Amniotic epithelial cell (primary cell): ENCODE results near the gene VWA7.

ENCODE experiments used
- DNase-seq: peaks from one replicate; pipeline ENCODE4 v3.0.0-alpha.2; 2010; ENCODE audit warnings: low read depth

The VWA7 gene

DNA sequence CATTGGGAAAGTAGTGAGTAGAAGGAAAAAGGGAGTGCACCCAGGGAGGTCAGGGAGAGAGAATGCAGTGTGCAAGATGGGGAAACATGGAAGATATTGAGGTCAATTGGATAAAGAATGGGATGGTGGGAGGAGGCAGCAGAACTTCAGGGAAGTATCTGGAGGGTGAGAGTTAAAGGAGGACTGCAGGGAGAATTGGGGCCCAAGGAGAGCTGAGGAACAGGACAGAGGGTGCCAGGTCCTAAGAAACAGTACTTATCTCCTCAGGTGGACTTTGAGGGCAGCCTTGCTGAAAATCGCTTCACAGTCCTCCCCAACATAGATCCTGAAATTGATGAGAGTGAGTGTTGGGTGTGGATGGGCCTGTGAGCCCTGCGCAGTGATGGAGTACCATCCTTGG is 18.8 kb downstream of the VWA7 start:
- no peak for DNase-seq

DNA sequence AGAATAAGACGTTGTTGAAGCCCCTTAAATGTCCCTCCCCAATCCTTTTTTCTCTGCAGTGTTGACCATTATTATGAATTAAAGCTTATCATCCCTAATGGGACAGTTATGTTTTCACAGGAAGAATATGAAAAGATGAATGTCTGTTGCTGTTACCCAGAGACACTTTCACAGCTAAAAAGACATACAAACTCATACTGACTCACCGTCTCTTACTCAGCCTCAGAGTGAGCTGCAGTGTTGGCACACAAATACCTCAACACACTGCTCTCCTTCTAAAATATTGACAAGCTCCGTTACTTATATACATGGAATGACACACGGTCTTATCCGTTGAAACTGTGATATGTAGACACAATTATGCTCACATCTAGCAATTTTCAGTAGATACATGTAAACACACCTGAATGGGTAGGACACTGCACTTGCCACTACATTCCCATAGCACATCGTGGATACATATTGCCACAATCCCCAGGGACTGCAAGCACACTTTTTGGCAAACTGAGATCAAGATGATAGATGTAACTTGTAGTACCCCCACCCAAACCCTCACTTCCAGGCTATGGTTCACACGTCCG is 24.3 kb downstream of the VWA7 start:
- DNase-seq = peak; percentile 90

- DNase-seq = peak; percentile 80
Measured at GRCh38 chr6:31750411-31751022, 26.6 kb downstream of the VWA7 start.

- no peak for DNase-seq
Measured at GRCh38 chr6:31749301-31750036, 27.7 kb downstream of the VWA7 start.

GRCh38 chr6:31744422-31744821 is 32.7 kb downstream of the VWA7 start:
- no peak for DNase-seq

GRCh38 chr6:31742894-31743293 is 34.2 kb downstream of the VWA7 start:
- DNase-seq = no peak

DNA sequence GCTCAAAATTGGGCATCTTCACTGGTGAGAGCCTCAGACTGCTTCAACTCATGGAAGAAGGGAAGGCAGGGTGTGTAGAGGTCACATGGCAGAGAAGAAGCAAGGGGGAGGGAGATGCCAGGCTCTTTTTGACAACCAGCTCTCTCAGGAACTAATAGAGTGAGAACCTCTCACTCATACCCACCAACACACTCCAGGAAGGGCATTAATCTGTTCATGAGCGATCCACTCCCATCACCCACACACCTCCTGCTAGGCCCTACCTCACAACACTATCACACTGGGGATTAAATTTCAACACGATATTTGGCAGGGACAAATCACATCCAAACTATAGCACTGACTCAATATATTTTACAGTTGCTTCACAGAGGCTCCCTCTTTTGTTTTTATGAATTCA is 35.3 kb downstream of the VWA7 start:
- DNase-seq = no peak

DNA sequence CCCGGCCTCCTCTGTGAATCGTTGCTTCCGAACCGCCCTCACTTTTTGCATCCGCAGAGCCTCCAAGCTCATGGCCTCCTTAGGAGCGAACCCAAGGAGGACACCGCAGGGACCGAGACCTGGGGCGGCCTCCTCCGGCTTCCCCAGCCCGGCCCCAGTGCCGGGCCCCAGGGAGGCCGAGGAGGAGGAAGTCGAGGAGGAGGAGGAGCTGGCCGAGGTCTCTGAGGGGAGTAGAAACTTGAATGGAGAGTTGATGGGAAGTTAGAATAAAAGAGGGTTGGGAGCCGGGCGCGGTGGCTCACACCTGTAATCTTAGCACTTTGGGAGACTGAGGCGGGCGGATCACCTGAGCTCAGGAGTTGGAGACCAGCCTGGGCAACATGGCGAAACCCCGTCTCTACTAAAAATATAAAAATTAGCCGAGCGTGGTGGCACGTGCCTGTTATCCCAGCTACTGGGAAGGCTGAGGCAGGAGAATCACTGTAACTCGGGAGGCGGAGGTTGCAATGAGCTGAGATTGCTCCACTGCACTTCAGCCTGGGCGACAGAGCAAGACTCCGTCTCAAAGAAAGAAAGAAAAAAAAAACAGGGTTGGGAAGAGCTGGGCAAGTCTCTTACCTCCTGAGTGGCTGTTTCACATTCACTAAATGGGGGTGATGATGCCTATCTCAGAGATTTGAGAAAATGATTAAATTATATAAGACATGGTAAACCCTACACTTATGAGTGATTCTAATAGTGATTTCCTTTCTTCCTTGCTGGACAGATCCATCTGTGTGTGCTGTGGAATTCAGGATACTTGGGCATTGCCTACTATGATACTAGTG is 36.5 kb downstream of the VWA7 start:
- no peak for DNase-seq

DNA sequence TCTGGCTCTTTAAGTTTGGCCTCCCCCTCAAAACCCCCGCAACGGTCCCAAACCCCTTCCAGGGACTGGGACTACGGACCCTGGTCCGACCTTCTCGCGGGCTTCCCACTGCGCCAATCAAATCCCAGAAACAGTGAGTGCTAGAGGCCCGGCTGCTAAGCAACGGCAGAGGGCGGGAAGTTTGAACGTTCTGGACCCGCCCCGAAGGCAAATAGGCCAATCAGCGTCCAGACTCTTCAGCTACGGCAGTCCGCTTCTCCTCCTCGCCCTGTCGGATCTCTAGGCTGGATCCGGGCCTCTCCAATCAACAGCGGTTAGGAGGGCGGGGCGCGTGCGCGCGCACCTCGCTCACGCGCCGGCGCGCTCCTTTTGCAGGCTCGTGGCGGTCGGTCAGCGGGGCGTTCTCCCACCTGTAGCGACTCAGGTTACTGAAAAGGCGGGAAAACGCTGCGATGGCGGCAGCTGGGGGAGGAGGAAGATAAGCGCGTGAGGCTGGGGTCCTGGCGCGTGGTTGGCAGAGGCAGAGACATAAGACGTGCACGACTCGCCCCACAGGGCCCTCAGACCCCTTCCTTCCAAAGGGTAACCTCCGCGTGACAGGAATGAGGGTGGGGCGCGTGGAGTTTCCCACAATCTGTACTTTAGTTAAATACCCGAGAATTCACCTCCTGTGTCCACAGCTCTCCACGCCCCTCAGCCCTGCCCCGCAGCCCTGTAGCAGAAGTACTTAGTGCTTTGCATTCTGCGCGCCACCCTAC is 37.3 kb downstream of the VWA7 start, which contains the start of gene MSH5:
MSH5 (plus strand) TSS at position 367 of the 758 bp plus-strand sequence. CDS start 462 bp downstream, outside the sequence.
- peak; percentile 98 for DNase-seq

GRCh38 chr6:31737991-31738979 is 38.8 kb downstream of the VWA7 start:
- peak; percentile 90 for DNase-seq

DNA sequence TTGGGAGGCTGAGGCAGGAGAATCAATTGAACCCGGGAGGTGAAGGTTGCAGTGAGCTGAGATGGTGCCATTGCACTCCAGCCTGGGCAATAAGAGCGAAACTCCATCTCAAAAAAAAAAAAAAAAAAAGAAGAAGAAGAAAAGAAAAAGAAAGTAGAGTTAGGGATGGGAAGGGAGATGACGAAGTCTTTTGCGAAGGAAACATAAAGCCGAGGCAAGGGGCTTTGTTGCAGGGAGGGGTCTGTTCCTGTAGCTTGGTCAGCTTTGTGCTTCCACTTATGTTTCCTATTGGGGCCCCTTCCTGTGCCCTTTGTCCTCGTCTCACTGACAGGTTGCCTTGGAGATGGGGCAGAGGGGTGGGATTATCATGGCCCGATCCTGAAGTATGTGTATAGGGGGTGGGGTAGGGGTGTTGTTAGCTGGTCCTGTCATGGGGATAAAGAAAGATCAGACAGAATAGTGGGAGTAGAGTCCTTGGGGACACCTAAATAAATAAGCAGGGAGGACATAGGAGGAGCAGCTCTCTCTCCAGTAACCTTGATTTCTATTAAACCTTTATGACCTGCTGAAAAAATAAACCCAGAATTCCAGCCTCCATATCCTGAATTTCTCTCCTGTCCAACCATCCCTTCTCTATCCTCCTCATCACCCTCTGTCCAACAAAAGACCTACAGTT is 39.7 kb downstream of the VWA7 start:
- DNase-seq = peak; percentile 33

DNA sequence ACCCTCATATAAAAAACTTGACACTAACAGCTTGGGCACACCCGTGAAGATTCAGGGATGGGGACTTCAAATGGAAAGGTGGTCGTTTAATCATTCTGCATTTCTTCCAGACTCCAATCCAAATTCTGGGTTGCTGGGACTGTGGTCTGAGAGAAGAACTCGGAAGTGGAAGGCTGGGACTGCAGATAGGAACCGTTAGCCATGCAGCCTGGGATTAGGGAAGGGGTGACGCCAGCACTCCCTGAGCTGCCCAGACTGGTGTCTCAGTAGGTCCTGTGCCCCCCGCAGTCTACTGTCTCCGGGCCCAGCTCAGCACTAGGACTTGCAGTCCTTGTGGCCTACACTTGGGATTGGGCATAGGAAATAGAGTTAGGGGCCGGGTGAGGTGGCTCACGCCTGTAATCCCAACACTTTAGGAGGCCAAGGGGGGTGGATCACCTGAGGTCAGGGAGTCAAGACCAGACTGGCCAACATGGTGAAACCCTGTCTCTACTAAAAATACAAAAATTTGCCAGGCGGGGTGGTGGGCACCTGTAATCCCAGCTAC is 40.3 kb downstream of the VWA7 start:
- DNase-seq = no peak

GRCh38 chr6:31736021-31736767 is 40.9 kb downstream of the VWA7 start, which contains the start of gene CLIC1:
TSS of gene CLIC1 (minus strand) at chr6:31736530. CDS start at chr6:31736300, 230 bp downstream.
- peak; percentile 75 for DNase-seq

DNA sequence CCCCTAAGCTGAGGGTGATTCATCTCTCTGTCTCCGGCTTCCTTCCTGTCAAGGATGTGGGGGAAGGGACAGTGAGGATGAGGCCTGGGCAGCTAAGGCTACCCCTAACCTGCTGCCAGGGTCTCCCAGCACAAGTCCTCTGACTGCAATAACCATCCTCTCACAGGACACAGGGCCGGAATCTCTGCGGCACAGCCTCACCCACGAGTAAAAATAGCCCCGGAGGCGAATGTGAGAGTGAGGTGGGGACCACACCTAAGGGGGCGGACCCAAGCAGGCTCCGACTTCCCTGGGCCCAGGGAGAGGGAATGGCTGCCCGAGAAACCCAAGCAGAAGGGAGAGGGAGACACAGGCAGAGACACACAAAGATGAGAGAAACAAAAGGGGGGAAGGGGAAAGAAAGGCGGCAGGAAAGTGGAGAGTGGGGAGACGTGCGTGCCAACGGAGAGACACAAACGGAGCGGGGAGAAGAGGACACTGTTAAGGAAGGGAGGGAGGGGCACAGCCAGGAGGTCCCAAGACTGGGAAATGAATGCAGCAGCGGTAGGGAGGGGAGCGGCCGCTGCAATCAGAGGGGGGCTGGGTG is 42.2 kb downstream of the VWA7 start:
- peak; percentile 69 for DNase-seq

GRCh38 chr6:31734247-31734820 is 42.8 kb downstream of the VWA7 start:
- no peak for DNase-seq

GRCh38 chr6:31733734-31734133 is 43.4 kb downstream of the VWA7 start:
- no peak for DNase-seq

GRCh38 chr6:31732029-31732428 is 45.1 kb downstream of the VWA7 start:
- DNase-seq = no peak

DNA sequence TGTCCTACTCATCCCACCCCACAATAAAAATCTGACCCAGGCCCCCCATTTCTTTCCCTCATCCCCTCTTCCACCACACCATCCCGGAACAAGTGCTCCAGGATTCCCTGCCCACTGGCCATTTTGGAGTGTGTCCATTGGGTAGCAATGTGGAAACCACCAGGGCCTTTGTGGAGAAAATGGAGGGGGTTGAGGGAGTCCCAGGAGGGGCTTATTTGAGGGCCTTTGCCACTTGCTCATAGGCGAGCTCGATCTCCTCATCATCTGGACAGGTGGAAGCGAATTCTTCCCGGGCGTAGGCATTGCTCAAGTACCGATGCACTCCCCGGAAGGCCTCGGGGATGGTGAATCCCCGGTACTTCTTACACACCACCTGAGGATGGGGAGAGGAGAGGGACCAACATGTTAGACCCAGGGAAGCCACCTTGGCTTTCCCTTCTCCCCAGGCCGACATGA is 46.5 kb downstream of the VWA7 start:
- DNase-seq = no peak
